ENCODE data around the gene DNASE1L1.

GRCh38 chrX:154402622-154403127, 6.4 kb downstream of the DNASE1L1 start:
- TF ChIP-seq CTCF (IDR thresholded peaks at IDR 0.05), result no peak
- TF ChIP-seq POLR2A (IDR thresholded peaks at IDR 0.05), result no peak

Data from thyroid gland (tissue), 4 donors.